ENCODE data around the gene SLC9A2.

- TF ChIP-seq POLR2AphosphoS5 (IDR thresholded peaks at IDR 0.05) (no peak), CTCF (IDR thresholded peaks at IDR 0.05) (peak; percentile 21 to 53 (median 32)), POLR2A (IDR thresholded peaks at IDR 0.05) (no peak), EP300 (IDR thresholded peaks at IDR 0.05; ENCODE audit: low read depth) (no peak)
These were observed 84.4 kb downstream of the SLC9A2 start for GRCh38 chr2:102703748-102704147.
